ENCODE data around the gene LHFPL6. TPM values are rescaled to one million over a fixed set of nuclear protein-coding genes. Genes with fewer than 3 reads are reported as not detected.

The LHFPL6 gene
- total RNA-seq, 4 donors from 2014 or later, result 1.8 to 14.2 (median 9.0) TPM

DNA sequence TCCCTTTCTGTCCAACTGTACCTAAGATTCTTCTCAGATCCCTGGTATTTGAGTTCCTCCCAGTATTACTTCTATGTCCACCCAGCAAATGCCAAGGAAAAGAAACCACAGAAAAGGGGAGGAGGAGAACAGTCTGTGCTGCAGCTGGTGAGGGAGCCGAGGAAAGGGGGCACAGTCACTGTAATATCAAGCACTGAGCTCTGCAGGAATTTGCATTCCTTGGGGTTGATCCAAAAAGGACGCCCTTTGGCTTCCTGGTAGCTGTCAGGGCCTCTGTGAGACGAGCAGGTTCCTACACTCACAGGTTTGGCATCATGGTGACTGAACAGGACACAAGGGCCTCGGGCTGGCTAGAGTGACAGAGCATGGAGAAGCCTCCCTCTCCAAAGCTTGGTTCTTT, 291.4 kb downstream of the LHFPL6 start:
- Histone ChIP-seq H3K27me3 (no peaks in the 10 kb centered on the region), H3K9me3 (no peaks in the 10 kb centered on the region), H3K4me3 (no peak overlapping the region), H3K36me3 (no peaks in the 10 kb centered on the region), H3K27ac (no peak overlapping the region), H3K4me1 (no peaks in the 10 kb centered on the region)
- TF ChIP-seq, protein P1, sequence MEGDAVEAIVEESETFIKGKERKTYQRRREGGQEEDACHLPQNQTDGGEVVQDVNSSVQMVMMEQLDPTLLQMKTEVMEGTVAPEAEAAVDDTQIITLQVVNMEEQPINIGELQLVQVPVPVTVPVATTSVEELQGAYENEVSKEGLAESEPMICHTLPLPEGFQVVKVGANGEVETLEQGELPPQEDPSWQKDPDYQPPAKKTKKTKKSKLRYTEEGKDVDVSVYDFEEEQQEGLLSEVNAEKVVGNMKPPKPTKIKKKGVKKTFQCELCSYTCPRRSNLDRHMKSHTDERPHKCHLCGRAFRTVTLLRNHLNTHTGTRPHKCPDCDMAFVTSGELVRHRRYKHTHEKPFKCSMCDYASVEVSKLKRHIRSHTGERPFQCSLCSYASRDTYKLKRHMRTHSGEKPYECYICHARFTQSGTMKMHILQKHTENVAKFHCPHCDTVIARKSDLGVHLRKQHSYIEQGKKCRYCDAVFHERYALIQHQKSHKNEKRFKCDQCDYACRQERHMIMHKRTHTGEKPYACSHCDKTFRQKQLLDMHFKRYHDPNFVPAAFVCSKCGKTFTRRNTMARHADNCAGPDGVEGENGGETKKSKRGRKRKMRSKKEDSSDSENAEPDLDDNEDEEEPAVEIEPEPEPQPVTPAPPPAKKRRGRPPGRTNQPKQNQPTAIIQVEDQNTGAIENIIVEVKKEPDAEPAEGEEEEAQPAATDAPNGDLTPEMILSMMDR (IDR thresholded peaks at IDR 0.05), result no peak
- TF ChIP-seq POLR2A (IDR thresholded peaks at IDR 0.05), result no peak
- DNase-seq, result no peak

DNA sequence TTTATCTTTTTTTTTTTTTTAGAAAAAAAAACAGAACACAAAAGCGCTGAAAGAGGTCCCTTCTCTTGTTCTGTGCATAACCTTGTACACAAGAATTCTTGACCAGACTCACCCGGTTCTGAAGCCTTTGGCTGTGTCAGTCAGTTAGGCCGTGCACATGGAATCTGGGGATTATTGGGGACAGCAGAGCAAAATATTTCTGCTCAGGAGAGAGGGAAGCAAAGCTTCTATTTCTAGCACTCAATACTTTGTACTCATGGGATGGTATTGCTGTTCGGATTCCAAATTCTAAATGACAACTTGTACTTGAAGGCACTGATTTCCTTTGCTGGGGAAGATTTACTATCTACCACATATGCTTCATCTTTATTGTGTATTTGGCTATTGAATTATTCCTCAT, 292.0 kb downstream of the LHFPL6 start:
- TF ChIP-seq POLR2A (IDR thresholded peaks at IDR 0.05), result no peak
- TF ChIP-seq, protein P1 (IDR thresholded peaks at IDR 0.05), result no peak
- H3K4me1 ChIP-seq, result no peaks in the 10 kb centered on the region

DNA sequence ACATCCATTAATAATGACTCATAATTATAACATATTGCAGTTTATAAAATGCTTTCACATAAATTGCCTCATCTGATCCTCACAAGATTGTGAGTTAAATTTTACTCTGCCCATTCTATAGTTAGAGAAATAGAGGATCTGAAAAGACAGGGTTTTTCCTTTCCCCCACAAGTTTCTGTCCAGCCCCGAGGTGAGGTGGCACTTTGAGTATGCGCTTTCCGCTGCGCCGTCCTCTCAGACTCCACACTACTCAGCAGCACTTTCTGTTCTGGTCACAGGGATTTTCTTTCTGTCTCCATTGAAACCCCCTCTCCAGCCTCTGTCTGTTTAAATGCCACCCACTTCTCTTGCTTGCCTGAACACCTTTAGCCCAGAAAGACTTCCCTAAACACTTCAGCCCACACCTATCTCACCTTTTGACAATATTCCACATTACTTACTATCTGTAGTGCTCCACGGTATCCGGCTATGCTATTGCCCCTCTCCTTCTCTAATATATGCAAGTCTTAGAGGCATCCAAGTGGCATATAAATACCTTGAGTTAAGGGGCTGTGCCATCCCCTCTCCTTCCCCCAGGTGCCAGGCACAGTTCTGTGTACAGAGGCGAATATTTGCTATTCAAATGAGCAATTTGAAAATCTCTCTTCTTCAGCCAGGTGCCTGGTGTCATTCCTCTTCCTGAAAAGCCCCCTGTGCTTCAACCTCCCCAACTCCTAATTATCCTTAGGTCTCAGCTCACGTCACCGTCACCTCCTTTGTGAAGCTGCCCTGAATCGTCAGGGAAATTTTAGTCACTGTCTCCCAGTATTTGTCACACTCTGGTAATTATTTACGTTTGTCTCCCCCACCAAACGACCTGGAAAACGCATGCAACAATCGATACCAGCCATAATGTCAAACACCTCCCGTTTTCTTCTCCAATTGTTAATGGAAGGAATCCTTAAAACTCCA, 296.1 kb downstream of the LHFPL6 start:
- DNase-seq, result no peak
- no peak overlapping the region for H3K27ac ChIP-seq
- H3K9me3 ChIP-seq, result no peaks in the 10 kb centered on the region
- H3K4me1 ChIP-seq, result no peaks in the 10 kb centered on the region
- H3K27me3 ChIP-seq, result no peaks in the 10 kb centered on the region
- no peaks in the 10 kb centered on the region for H3K36me3 ChIP-seq
- TF ChIP-seq POLR2A (IDR thresholded peaks at IDR 0.05), result no peak
- TF ChIP-seq, protein P1 (IDR thresholded peaks at IDR 0.05), result no peak
- H3K4me3 ChIP-seq, result no peak overlapping the region

More for the DNA sequence above, 292.0 kb downstream of the LHFPL6 start:
- Histone ChIP-seq H3K27ac (no peak overlapping the region), H3K27me3 (no peaks in the 10 kb centered on the region), H3K4me3 (no peak overlapping the region), H3K36me3 (no peaks in the 10 kb centered on the region), H3K9me3 (no peaks in the 10 kb centered on the region)
- no peak for DNase-seq

DNA sequence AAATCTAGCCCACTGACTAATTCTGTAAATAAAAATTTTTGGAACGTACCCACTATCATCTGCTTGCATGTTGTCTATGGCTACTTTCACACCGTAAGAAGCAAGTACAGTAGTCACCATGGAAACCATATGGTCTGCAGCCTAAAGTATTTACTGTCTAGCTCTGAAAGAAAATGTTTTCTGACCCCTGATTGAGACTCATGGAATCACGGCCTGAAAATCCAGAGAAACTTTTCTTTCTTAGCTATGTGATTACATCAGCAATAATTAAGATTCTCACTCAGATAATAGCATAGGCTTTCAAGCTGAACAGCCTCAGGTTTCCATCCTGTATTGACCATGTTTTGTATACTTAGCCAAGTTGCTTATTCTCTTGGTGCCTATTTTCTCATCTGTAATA, 300.2 kb downstream of the LHFPL6 start:
- TF ChIP-seq, protein P1 (IDR thresholded peaks at IDR 0.05), result no peak
- TF ChIP-seq POLR2A (IDR thresholded peaks at IDR 0.05), result no peak
- no peaks in the 10 kb centered on the region for H3K36me3 ChIP-seq
- no peaks in the 10 kb centered on the region for H3K27me3 ChIP-seq
- no peak for DNase-seq
- H3K27ac ChIP-seq, result no peak overlapping the region
- H3K4me3 ChIP-seq, result no peak overlapping the region
- no peaks in the 10 kb centered on the region for H3K4me1 ChIP-seq
- H3K9me3 ChIP-seq, result no peaks in the 10 kb centered on the region

DNA sequence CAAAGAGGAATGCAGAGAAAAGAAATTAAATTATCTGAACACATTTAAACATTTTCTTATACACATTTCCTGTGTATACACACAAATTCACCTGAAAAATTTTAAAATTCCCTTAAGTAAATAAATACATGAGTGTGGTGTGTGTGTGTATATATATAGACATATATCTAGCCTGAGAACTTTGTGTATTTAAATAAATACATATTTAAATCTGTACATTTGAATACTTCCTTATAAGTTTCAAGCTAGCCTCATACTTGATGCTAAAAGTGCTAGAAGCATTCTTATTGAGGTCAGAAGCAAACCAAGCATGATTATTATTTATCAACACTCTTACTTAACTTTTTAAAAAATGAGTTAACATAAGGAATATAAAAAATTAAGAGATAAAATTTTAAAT, 304.0 kb downstream of the LHFPL6 start:
- Histone ChIP-seq H3K9me3 (peaks cover 0 to 7% (median 2%) of the 10 kb centered on the region in 4 donors), H3K4me3 (no peak overlapping the region), H3K27me3 (no peaks in the 10 kb centered on the region), H3K4me1 (no peaks in the 10 kb centered on the region), H3K27ac (no peak overlapping the region), H3K36me3 (no peaks in the 10 kb centered on the region)
- no peak for DNase-seq
- no peak for TF ChIP-seq POLR2A (IDR thresholded peaks at IDR 0.05)
- TF ChIP-seq, protein P1 (IDR thresholded peaks at IDR 0.05), result no peak

All from Peyer's patch (tissue), 4 donors.